ENCODE results near the gene GRID1.

GRCh38 chr10:86223256-86223655 is 143.3 kb downstream of the GRID1 start:
- TF ChIP-seq CTCF (conservative IDR thresholded peaks at IDR 0.05; ENCODE audit: low read depth, low read length) (no peak), EZH2phosphoT487 (IDR thresholded peaks at IDR 0.05; ENCODE audit: borderline replicate concordance, low read length) (no peak), EZH2 (IDR thresholded peaks at IDR 0.05; ENCODE audit: low read length, unreplicated experiment) (no peak)

Data from PC-3 (cell line).